ENCODE measurements around the gene AGAP3. TPM values are rescaled to one million over a fixed set of nuclear protein-coding genes. Genes with fewer than 3 reads are reported as not detected.

The AGAP3 gene
- polyA plus RNA-seq, 4 donors = 54.8 to 92.1 (median 68.4) TPM

GRCh38 chr7:151071032-151071866 lies 15.0 kb upstream of the AGAP3 start:
- DNase-seq (ENCODE audit: low read depth in 4 of 4, low spot score in 2 of 4) = no peak

- DNase-seq (ENCODE audit: low read depth in 4 of 4, low spot score in 2 of 4) = no peak
Measured at GRCh38 chr7:151073990-151074389, 12.3 kb upstream of the AGAP3 start.

GRCh38 chr7:151074817-151075661 lies 11.2 kb upstream of the AGAP3 start:
- no peak for DNase-seq (ENCODE audit: low read depth in 4 of 4, low spot score in 2 of 4)

GRCh38 chr7:151075662-151075971 lies 10.7 kb upstream of the AGAP3 start:
- no peak for DNase-seq (ENCODE audit: low read depth in 4 of 4, low spot score in 2 of 4)

- DNase-seq (ENCODE audit: low read depth in 4 of 4, low spot score in 2 of 4) = no peak
Measured at GRCh38 chr7:151075978-151076426, 10.3 kb upstream of the AGAP3 start.

- DNase-seq (ENCODE audit: low read depth in 4 of 4, low spot score in 2 of 4) = no peak
Measured at GRCh38 chr7:151076863-151077704, 9.2 kb upstream of the AGAP3 start.

- DNase-seq (ENCODE audit: low read depth in 4 of 4, low spot score in 2 of 4) = no peak
Measured at GRCh38 chr7:151077705-151078232, 8.5 kb upstream of the AGAP3 start.

- DNase-seq (ENCODE audit: low read depth in 4 of 4, low spot score in 2 of 4) = no peak
Measured at GRCh38 chr7:151078233-151079040, 7.8 kb upstream of the AGAP3 start.

GRCh38 chr7:151079199-151079910 lies 6.9 kb upstream of the AGAP3 start:
- DNase-seq (ENCODE audit: low read depth in 4 of 4, low spot score in 2 of 4) = no peak

GRCh38 chr7:151080067-151080521 lies 6.2 kb upstream of the AGAP3 start:
- DNase-seq (ENCODE audit: low read depth in 4 of 4, low spot score in 2 of 4) = no peak

GRCh38 chr7:151080522-151081169 lies 5.6 kb upstream of the AGAP3 start, which contains the start of gene FASTK:
TSS of gene FASTK (minus strand) at chr7:151080809. CDS start at chr7:151080766, 43 bp downstream.
- DNase-seq (ENCODE audit: low read depth in 4 of 4, low spot score in 2 of 4) = peak in 1 of 4 donors; percentile 88

GRCh38 chr7:151081170-151082101 lies 4.8 kb upstream of the AGAP3 start:
- no peak for DNase-seq (ENCODE audit: low read depth in 4 of 4, low spot score in 2 of 4)

GRCh38 chr7:151082141-151083070 lies 3.9 kb upstream of the AGAP3 start:
- no peak for DNase-seq (ENCODE audit: low read depth in 4 of 4, low spot score in 2 of 4)

- DNase-seq (ENCODE audit: low read depth in 4 of 4, low spot score in 2 of 4) = no peak
Measured at GRCh38 chr7:151083071-151083823, 3.0 kb upstream of the AGAP3 start, which contains the start of gene TMUB1. TSS of gene TMUB1 (minus strand) at chr7:151083493. CDS start at chr7:151082563, 930 bp downstream.

GRCh38 chr7:151083824-151084160 lies 2.5 kb upstream of the AGAP3 start:
- no peak for DNase-seq (ENCODE audit: low read depth in 4 of 4, low spot score in 2 of 4)

- DNase-seq (ENCODE audit: low read depth in 4 of 4, low spot score in 2 of 4) = no peak
Measured at GRCh38 chr7:151085329-151085690, 965 bp upstream of the AGAP3 start.
